MM.1S (cell line): ENCODE measurements around the gene PCNX3.

Experiments used
- EZH2 ChIP-seq: fragments of 300-600 bp; sonication (generic); optimal IDR thresholded peaks from 2 replicates; pipeline ENCODE3; 2017; ENCODE audit warnings: low read depth, mild to moderate bottlenecking, antibody characterized with exemption, low read length, mixed read lengths
- EZH2phosphoT487 ChIP-seq: fragments of 300-600 bp; sonication (generic); IDR thresholded peaks from 2 replicates; pipeline ENCODE4 v1.6.1; 2018; ENCODE audit warnings: antibody characterized with exemption, low read length
- TF ChIP-seq, protein P1 (sequence below): fragments of 300-600 bp; sonication (generic); IDR thresholded peaks from 2 replicates; pipeline ENCODE4 v1.5.1; 2016; ENCODE audit warnings: antibody characterized with exemption, low read length, mixed read lengths

DNA sequence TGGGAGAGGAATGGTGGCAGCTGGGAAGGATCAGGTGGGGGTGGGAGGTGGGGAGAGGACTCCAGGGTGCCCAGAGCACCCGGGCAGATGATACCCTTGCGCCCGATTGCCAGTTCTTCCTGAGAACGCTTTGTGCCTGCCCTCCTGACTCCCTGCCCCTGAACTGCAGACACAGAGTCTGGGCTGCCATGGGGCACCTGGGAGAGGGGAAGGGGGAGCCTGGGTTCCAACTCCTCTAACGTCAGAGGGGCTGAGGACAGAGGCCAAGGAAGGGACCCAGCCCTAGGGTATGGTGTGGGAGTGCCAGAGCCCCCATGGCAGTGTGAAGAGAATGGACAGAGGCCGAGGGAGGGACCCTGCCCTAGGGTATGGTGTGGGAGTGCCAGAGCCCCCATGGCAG, 19.1 kb upstream of the PCNX3 start:
- TF ChIP-seq EZH2: no peak
- TF ChIP-seq, protein P1, sequence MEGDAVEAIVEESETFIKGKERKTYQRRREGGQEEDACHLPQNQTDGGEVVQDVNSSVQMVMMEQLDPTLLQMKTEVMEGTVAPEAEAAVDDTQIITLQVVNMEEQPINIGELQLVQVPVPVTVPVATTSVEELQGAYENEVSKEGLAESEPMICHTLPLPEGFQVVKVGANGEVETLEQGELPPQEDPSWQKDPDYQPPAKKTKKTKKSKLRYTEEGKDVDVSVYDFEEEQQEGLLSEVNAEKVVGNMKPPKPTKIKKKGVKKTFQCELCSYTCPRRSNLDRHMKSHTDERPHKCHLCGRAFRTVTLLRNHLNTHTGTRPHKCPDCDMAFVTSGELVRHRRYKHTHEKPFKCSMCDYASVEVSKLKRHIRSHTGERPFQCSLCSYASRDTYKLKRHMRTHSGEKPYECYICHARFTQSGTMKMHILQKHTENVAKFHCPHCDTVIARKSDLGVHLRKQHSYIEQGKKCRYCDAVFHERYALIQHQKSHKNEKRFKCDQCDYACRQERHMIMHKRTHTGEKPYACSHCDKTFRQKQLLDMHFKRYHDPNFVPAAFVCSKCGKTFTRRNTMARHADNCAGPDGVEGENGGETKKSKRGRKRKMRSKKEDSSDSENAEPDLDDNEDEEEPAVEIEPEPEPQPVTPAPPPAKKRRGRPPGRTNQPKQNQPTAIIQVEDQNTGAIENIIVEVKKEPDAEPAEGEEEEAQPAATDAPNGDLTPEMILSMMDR: no peak
- TF ChIP-seq EZH2phosphoT487: no peak
